Right kidney (tissue), 9 donors: ENCODE results near the gene ARPC3.
"Not testable (repeated sequence)": the region's sequence is repeated elsewhere in the genome, so short reads cannot be mapped to it uniquely, and the experiment has no call there.

Experiments used
- DNase-seq: peaks from one replicate; pipeline ENCODE4 v3.0.0-alpha.2; 2016
- long read RNA-seq, 8 donors: transcript quantifications; one replicate each; lab custom pipeline, GENCODE V29; 2026

ARPC3 gene
- long read RNA-seq, donor 1, transcript ARPC3-201 (7 exons, 1,014 nt), result major isoform, 230 of 343 reads
- long read RNA-seq, donor 1, partial matches to known transcripts, result 108 of 343 reads
- long read RNA-seq, donor 1, other reads (novel, unspliced or antisense), result 0 of 343 reads
- long read RNA-seq, donor 2, transcript ARPC3-201 (7 exons, 1,014 nt), result major isoform, 108 of 172 reads
- long read RNA-seq, donor 2, partial matches to known transcripts, result 63 of 172 reads
- long read RNA-seq, donor 2, other reads (novel, unspliced or antisense), result 0 of 172 reads
- long read RNA-seq, donor 3, transcript ARPC3-201 (7 exons, 1,014 nt), result major isoform, 69 of 102 reads
- long read RNA-seq, donor 3, partial matches to known transcripts, result 30 of 102 reads
- long read RNA-seq, donor 3, other reads (novel, unspliced or antisense), result 0 of 102 reads
- long read RNA-seq, donor 4, transcript ARPC3-201 (7 exons, 1,014 nt), result major isoform, 135 of 205 reads
- long read RNA-seq, donor 4, partial matches to known transcripts, result 67 of 205 reads
- long read RNA-seq, donor 4, other reads (novel, unspliced or antisense), result 0 of 205 reads
- long read RNA-seq, donor 5, transcript ARPC3-201 (7 exons, 1,014 nt), result major isoform, 152 of 217 reads
- long read RNA-seq, donor 5, partial matches to known transcripts, result 61 of 217 reads
- long read RNA-seq, donor 5, other reads (novel, unspliced or antisense), result 0 of 217 reads
- long read RNA-seq, donor 6, transcript ARPC3-201 (7 exons, 1,014 nt), result major isoform, 126 of 231 reads
- long read RNA-seq, donor 6, partial matches to known transcripts, result 104 of 231 reads
- long read RNA-seq, donor 6, other reads (novel, unspliced or antisense), result 0 of 231 reads
- long read RNA-seq, donor 7, transcript ARPC3-201 (7 exons, 1,014 nt), result major isoform, 200 of 340 reads
- long read RNA-seq, donor 7, partial matches to known transcripts, result 137 of 340 reads
- long read RNA-seq, donor 7, other reads (novel, unspliced or antisense), result 0 of 340 reads
- long read RNA-seq, donor 8, transcript ARPC3-201 (7 exons, 1,014 nt), result major isoform, 135 of 186 reads
- long read RNA-seq, donor 8, partial matches to known transcripts, result 47 of 186 reads
- long read RNA-seq, donor 8, other reads (novel, unspliced or antisense), result 0 of 186 reads

DNA sequence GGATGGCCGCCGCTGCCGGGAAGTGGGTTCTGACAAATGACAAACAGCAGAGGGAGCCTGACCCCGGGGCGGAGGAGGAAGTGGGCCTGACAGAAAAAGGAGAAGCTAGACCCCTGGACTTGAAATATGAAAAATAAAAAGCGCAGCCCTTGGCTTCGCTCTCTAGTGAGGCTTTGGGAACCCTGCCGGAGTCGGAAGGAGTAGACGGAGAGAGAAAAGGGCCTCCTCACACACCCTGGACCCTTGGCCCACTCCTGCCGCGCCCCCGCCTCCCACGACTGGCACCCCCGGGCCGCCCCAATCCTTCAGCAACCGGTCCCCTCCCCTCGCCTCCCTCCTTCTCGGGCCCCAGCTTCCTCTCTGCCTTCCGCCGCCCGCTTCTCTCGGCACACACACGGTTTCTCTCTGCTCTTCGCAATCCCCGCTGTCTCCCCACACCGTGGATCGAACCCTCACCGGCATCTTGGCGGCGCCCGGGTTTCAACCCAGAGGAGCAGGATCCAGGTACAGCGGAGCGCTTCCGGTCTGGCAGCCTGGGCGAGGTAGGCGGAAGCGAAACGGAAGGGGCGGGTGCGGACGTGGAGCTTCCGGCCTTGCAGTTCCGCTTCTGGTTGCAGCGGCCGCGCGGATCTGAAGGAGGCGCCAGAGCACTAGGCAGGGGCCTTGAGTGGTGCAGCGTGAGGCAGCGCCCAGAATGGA, at the start of gene ARPC3:
ARPC3 (minus strand) TSS at position 539 of the 699 bp plus-strand sequence; CDS start at position 462, 77 bp downstream.
- DNase-seq, result peak; percentile 90

DNA sequence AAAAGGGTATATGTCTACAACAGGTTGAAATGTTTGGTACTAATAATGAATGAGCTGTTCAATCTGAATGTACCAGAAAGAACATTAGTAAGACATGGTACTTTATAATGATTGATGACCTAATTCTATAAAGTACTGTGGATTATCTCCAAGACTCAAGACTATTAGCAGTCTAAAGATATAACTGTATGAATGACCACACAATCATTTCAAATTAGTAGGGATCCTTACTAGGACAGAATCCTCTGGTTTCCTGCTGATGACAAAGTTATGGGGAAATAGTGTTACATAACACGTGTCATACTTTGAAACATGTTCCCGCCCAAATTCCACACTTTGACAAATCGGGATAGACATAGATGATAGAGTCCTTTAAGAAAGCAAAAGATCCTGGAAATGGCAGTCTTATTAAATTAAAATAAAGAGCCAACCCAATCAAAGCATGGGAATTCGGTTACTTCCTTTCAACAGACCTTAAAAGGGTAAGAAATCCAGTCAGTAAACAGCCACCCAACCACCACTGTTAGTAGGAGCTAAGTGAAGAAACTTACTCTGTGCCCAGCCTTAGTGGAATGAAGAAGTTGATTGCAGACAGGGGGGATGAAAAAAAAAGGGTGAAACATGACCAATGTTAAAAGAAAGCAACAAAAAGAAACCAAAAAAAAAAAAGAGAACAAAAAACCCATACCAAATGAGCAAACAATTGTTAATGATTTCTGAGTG, 49.0 kb upstream of the ARPC3 start:
- DNase-seq, result no peak

DNA sequence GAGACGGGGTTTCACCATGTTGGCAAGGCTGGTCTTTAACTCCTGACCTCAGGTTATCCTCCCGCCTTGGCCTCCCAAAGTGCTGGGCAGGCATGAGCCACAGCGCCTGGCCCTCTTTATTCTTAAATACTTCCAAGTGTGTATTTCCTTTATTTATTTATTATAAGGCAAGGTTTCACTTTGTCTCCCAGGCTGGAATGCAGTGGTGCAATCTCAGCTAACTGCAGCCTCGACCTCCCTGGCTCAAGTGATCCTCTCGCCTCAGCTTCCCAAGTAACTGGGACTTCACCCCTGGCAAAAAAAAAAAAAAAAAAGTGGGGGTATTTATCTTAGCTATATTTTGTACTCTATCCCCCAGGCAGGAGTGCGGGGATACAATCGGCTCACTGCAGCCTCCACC, 25.3 kb upstream of the ARPC3 start:
- no peak for DNase-seq

DNA sequence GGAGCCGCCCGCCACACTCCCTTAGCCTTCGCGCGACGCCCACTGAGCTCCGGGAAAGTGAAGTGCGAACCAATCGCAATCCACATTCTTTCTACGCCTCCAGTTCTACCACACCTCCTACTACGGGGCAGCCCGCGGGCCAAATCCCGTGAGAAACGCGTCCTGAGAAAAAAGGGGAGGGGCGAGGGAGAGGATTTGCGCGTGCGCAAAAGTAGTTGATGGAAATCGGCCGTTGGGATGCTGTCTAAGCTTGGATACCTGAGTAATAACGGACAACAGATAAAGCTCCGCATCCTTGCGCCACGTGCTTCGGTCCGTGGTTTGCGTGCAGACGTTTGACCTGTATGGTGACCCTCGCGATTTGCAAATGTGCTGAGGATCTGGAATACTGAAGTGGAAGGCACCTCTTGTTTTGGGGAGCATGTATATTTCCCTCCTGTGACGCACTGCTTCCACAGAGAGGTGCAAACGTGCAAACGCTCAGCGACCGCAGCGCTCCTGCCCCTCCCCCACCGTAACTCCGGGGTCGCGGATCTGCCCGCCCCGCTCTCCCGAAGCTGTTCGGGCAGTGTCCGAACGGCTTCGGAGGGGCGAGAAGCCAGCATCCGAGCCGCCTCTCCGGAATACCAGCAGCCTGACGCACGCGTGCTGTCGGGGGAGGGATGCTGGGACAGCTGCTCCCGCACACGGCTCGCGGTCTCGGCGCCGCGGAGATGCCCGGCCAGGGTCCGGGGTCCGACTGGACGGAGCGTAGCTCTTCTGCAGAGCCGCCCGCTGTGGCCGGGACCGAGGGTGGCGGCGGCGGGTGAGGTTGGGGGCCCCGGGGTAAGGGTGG, 18.3 kb upstream of the ARPC3 start, which contains the start of the genes FAM216A and GPN3:
FAM216A (plus strand) TSS at position 632 of the 835 bp plus-strand sequence; CDS start at position 663, 31 bp downstream.
GPN3 (minus strand) TSS at position 44 of the 835 bp plus-strand sequence. CDS start 54 bp downstream, outside the sequence.
- peak; percentile 97 for DNase-seq

DNA sequence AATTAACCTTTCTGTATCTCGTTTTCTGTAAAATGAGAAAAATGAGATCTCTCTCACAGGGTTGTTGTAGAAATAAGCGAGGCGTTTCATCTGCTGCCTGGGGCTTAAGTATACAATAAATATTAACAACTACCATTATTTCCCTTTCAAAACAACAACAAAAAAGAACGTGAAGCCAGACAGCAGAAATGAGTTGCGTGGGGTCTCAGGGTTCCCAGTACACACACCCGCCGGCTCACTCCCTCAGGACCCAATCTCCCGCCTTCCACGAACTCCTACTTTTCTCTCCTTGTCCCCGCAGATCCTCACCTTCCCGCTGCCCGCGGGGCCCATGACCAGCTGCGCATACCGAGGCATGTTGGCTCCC, 17.7 kb upstream of the ARPC3 start:
- DNase-seq, result no peak

DNA sequence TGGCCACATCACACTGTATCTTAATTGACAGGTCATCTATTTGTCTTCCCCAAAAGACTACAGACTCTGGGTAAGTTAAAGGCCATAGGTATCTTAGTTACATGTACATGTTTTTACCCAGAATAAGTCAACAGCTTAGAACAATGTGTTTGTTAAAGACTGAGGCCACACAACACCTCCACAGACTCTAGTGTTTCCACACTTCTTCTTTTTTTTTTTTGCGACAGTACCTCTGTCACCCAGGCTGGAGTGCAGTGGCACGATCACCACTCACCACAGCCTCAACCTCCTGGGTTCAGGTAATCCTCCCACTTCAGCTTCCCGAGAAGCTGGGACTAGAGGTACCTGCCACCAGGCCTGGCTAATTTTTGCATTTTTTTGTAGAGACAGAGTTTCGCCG, 16.7 kb upstream of the ARPC3 start:
- DNase-seq, result no peak

DNA sequence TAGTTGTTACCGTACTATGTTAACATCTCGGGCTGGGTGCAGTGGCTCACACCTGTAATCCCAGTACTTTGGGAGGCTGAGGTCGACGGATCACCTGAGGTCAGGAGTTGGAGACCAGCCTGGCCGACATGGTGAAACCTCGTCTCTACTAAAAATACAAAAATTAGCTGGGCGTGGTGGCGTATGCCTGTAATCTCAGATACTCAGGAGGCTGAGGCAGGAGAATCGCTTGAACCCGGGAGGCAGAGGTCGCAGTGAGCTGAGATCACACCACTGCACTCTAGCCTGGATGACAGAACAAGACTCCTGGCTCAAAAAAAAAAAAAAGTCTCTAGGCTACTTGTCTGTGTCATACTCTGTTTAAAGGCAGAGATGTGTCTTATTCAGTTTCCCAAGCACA, 15.6 kb upstream of the ARPC3 start:
- DNase-seq, result not testable (repeated sequence)

DNA sequence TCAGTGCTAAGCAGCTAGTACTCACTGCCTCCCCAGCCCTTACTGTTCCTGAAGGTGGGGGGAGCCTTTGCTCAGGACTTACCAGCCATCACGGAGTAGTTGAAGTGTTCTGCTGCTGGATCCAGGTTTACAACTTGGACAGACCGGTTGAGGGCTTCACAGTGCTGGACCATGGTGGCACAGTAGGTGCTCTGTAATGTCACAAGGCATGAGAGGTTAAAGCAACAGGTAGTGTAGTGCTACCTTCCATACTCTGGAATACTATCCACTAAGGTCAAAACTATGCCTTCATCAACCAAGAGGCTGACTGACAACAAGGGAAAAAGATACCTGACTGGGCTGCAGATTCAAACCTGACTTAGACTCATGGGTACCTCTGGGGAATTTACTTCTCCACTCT, 14.9 kb upstream of the ARPC3 start:
- no peak for DNase-seq

DNA sequence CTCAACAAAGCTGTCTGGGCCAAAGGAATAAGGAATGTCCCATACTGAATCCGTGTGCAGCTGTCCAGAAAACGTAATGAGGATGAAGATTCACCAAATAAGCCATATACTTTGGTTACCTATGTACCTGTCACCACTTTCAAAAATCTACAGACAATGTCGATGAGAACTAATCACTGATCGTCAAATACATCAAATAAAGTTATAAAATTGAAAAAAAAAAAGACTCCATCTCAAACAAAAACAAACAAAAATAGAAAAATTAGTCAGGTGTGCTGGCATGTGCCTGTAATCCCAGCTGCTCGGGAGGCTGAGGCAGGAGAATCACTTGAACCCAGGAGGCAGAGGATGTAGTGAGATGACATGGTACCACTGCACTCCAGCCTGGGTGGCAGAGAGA, 11.1 kb upstream of the ARPC3 start:
- not testable (repeated sequence) for DNase-seq

DNA sequence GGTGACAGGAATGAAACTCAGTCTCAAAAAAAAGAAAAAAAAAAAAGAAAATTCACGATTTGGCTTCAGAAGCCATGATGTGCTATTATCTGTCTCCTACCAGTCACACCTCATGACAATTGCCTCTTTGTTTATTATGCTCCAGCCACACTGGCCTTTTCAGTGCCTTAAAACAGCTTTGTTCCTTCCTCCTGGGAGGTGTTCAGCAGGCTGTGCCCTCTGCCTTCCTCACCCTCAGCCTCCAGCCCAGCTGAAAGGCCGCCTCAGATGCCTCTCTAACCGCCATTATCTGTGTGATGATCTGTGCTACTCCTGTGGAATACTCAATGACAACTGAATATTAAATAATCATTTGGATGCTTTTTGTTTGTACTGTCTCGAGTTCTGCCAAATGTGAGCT, 8.6 kb upstream of the ARPC3 start:
- DNase-seq, result no peak

DNA sequence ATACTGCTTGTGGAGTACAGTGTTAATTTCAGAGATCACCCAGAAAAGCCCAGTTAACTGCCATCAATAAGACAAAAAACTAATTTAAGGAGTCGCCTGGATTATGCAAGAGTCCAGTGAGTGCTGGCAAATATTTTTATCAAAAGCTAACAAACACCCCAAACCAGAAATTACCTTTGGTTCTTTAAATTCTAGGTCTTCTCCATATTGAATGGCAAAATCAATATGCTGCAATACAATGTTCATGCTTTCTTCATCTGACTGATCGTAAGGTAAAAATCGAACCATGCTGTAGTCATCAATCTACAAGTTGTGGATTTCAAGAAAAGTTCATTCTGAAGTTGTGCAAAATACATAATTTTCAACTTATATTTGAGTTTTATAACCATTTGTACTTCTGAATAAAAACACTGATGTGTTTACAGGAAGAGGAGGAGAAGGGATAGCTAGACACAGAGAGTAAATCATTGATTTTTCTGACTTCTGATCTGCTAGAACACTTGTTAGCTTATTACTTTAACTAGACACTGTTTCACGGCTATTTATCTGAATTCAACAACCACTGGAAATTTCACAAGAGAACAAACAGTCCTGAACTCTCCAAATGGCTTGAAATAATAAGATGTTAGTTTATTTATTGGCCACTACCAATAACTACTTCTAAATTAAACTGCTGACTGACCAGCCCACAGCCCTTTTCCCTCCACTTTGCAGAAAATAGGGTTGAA, 3.6 kb upstream of the ARPC3 start:
- DNase-seq, result no peak

DNA sequence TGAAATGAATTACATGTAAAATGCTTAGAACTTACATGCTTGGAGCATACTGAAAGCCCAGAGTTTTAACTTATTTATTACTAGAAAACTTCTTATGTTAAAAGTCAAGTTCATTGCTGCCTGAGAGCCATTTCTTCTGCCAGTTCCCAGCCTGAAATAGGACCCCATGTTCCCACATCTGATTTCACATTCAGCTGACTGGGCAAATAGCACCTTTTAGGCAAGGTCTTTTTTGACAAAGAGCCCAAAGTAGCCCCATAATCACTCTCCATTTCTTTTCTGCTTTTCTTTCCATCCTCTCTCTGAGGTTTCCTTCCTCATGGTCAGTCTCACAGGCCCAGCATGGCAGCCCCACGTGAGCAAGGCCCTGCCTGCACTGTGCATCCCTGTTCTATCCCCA, 1.1 kb upstream of the ARPC3 start:
- no peak for DNase-seq

DNA sequence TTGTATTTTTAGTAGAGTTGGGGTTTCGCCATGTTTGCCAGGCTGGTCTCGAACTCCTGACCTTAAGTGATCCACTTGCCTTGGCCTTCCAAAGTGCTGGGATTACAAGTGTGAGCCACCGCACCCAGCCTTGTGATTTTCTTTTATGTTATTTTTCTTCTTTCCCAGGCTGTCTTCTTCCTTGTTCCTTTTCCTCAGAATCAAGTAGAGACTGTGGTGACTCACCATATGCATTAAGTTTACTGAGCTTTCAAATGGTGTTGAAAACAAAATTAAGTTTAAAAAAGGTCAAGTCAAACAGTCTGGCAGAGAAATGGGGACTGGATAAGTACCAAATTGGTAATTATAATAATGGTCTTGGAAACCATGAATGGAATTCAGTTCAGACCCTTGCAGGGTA, 5.7 kb downstream of the ARPC3 start:
- no peak for DNase-seq

DNA sequence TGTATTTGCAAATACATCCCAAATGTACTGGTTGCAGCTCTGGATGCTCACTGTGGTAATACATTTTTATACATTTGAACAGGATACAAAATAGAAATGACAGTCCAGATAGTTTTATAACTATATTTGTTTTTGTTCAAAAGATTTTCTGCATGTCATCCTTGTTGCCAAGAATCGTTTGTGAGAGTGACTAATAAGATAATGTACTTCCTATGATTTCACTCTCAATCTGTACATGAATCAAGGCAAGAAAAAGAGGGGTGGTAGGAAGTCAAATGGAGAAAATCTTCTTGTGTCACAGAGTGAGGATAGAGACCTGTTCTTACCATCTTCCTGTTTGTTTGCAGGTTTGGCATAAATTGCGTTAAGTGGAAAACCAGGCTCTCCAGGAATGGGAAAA, 13.9 kb downstream of the ARPC3 start:
- DNase-seq, result no peak

DNA sequence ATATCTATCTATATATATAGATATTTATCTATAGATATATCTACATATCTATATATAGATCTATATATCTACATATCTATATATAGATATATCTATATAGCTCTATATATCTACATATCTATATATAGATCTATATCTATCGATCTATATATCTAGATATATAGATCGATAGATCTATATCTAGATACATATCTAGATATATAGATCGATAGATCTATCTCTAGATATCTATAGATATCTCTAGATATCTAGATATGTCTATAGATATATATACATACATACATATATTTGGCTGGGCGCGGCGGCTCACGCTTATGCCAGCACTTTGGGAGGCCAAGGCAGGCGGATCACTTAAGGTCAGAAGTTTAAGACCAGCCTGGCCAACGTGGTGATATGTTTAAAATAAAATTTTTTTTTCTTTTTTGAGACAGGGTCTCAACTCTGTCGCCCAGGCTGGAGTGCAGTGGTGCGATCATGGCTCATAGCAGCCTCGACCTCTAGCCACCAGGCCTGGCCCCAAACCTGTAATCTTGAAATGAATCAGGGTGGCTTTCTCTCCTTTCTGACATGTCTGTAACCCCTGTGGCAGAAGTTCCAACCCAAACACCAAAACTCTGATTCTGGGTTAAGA, 18.1 kb downstream of the ARPC3 start:
- DNase-seq, result no peak

DNA sequence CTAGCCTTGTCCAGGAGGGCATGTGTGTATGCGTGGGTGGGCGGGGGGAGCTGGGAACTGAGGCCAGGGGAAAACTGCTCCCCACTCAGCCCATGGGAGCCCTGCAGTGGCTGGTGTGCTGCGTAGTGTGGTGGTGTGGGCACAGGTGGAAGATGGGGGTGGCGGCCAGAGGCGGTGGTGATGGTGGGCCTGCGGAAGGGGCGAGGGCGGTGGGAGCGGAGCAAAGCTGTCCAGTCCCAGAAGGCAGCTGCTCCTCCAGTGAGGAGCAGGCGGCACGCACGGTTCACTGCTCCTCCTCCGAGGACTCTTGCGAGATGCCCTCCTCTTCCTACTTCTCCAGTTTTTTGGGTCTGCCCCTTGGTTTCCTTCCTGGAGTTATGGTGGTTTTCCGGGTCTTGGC, 20.5 kb downstream of the ARPC3 start:
- not testable (repeated sequence) for DNase-seq

DNA sequence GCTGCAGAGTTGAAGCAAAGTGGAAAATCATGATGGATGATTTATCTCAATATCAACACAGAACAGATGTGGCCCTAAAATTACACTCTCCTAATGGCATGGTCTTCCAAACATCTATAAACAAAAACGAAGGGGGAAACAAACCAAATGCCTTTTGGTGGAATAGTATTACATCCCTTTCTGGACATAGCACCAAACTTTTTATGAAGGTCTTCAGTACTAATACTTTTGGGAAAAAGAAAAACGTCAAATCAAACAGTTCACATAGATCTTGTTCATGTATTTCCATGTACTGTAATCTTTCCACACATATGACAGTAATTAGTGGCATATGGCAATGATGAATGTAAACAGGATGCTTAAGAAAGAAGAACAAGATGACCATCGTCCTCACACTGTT, 23.7 kb downstream of the ARPC3 start:
- DNase-seq, result no peak

DNA sequence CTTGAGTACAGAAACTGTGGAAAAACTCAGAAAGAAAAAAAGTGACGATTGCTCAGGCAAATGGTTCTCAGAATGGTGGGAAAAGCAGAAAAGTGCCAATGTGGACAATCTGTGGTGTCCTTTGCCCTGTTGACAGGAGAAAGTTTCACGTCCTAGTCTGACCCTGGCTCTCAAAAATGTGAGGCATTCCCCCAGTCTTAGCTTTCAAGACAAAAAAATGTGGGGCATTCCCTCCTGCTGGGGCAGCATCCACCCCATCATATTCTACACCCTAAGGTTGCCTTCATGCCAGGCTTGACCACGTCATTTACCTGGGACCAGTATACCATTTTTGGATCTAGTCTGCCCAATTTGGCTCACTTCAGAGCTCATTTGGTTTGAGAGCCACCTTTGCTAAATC, 25.9 kb downstream of the ARPC3 start:
- no peak for DNase-seq

DNA sequence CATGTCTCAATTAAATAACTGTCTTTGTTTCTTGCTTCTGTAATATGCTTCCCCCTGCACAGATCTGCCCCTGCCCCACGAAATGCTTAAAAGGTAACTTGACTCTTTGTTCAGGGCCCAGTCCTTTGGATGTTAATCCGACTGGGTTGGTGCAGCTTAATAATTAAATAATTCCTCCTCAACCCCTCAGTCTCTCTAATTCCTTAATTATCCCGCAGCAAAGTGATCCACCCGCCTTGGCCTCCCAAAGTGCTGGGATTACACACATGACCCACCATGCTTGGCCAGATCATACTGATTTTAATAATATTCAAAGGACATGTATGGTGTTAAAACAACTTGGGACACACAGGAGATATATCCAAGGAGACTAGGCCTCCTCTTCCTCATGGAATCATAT, 28.4 kb downstream of the ARPC3 start:
- DNase-seq, result no peak
